Measurements from ENCODE around the gene C5.

Gene C5

GRCh38 chr9:120905315-120906164, 144.5 kb downstream of the C5 start:
- H3K4me3 ChIP-seq (IDR thresholded peaks at IDR 0.05; ENCODE audit: insufficient read depth, low read depth, low read length) = no peak overlapping the region
- H3K4me2 ChIP-seq = no peak overlapping the region
- no peak overlapping the region for H3K9ac ChIP-seq
- no peak for TF ChIP-seq CTCF (conservative IDR thresholded peaks at IDR 0.05; ENCODE audit: low read depth, low read length)
- no peak overlapping the region for H3K27ac ChIP-seq
- H3K79me2 ChIP-seq (ENCODE audit: insufficient read depth, low read depth) = no peaks in the 10 kb centered on the region
- H2AFZ ChIP-seq (ENCODE audit: low read depth) = no peak overlapping the region
- H4K20me1 ChIP-seq (ENCODE audit: insufficient read depth) = no peaks in the 10 kb centered on the region
- no peaks in the 10 kb centered on the region for H3K27me3 ChIP-seq (ENCODE audit: insufficient read depth, low read depth)
- peaks cover 12% of the 10 kb centered on the region for H3K4me1 ChIP-seq (ENCODE audit: low read depth, poor library complexity, severe bottlenecking)
- no peaks in the 10 kb centered on the region for H3K36me3 ChIP-seq (ENCODE audit: insufficient read depth)

- Histone ChIP-seq H2AFZ (ENCODE audit: low read depth) (no peak overlapping the region), H3K4me1 (ENCODE audit: low read depth, poor library complexity, severe bottlenecking) (peaks cover 12% of the 10 kb centered on the region), H3K36me3 (ENCODE audit: insufficient read depth) (no peaks in the 10 kb centered on the region), H3K4me3 (IDR thresholded peaks at IDR 0.05; ENCODE audit: insufficient read depth, low read depth, low read length) (no peak overlapping the region), H3K9ac (no peak overlapping the region), H4K20me1 (ENCODE audit: insufficient read depth) (no peaks in the 10 kb centered on the region), H3K27ac (no peak overlapping the region), H3K79me2 (ENCODE audit: insufficient read depth, low read depth) (no peaks in the 10 kb centered on the region), H3K27me3 (ENCODE audit: insufficient read depth, low read depth) (no peaks in the 10 kb centered on the region), H3K4me2 (no peak overlapping the region)
- TF ChIP-seq CTCF (conservative IDR thresholded peaks at IDR 0.05; ENCODE audit: low read depth, low read length) = no peak
Measured at GRCh38 chr9:120904978-120905301, 145.1 kb downstream of the C5 start.

GRCh38 chr9:120904061-120904977, 145.8 kb downstream of the C5 start:
- no peak for TF ChIP-seq CTCF (conservative IDR thresholded peaks at IDR 0.05; ENCODE audit: low read depth, low read length)
- Histone ChIP-seq H4K20me1 (ENCODE audit: insufficient read depth) (no peaks in the 10 kb centered on the region), H3K4me3 (IDR thresholded peaks at IDR 0.05; ENCODE audit: insufficient read depth, low read depth, low read length) (no peak overlapping the region), H3K4me1 (ENCODE audit: low read depth, poor library complexity, severe bottlenecking) (peaks cover 12% of the 10 kb centered on the region), H3K27me3 (ENCODE audit: insufficient read depth, low read depth) (no peaks in the 10 kb centered on the region), H3K79me2 (ENCODE audit: insufficient read depth, low read depth) (no peaks in the 10 kb centered on the region), H3K4me2 (no peak overlapping the region), H2AFZ (ENCODE audit: low read depth) (no peak overlapping the region), H3K27ac (no peak overlapping the region), H3K9ac (no peak overlapping the region), H3K36me3 (ENCODE audit: insufficient read depth) (no peaks in the 10 kb centered on the region)

- Histone ChIP-seq H3K79me2 (ENCODE audit: insufficient read depth, low read depth) (no peaks in the 10 kb centered on the region), H3K4me2 (no peak overlapping the region), H3K4me1 (ENCODE audit: low read depth, poor library complexity, severe bottlenecking) (peaks cover 22% of the 10 kb centered on the region), H3K27ac (no peak overlapping the region), H3K27me3 (ENCODE audit: insufficient read depth, low read depth) (no peaks in the 10 kb centered on the region), H4K20me1 (ENCODE audit: insufficient read depth) (no peaks in the 10 kb centered on the region), H3K4me3 (IDR thresholded peaks at IDR 0.05; ENCODE audit: insufficient read depth, low read depth, low read length) (no peak overlapping the region), H3K36me3 (ENCODE audit: insufficient read depth) (no peaks in the 10 kb centered on the region), H3K9ac (no peak overlapping the region), H2AFZ (ENCODE audit: low read depth) (no peak overlapping the region)
- no peak for TF ChIP-seq CTCF (conservative IDR thresholded peaks at IDR 0.05; ENCODE audit: low read depth, low read length)
Measured at GRCh38 chr9:120902569-120903535, 147.2 kb downstream of the C5 start.

All from KMS-11 (cell line).